Activated T-helper 9 cell treated with anti-CD3 and anti-CD28 coated beads, Interleukin-2, amount 50 U/mL, for 16 hours (primary cell): Measurements from ENCODE around the gene IGFBP6.

Source experiments
- DNase-seq: peaks from one replicate; pipeline ENCODE4 v3.0.0-alpha.2; 2020; ENCODE audit warnings: low read depth

The IGFBP6 gene

DNA sequence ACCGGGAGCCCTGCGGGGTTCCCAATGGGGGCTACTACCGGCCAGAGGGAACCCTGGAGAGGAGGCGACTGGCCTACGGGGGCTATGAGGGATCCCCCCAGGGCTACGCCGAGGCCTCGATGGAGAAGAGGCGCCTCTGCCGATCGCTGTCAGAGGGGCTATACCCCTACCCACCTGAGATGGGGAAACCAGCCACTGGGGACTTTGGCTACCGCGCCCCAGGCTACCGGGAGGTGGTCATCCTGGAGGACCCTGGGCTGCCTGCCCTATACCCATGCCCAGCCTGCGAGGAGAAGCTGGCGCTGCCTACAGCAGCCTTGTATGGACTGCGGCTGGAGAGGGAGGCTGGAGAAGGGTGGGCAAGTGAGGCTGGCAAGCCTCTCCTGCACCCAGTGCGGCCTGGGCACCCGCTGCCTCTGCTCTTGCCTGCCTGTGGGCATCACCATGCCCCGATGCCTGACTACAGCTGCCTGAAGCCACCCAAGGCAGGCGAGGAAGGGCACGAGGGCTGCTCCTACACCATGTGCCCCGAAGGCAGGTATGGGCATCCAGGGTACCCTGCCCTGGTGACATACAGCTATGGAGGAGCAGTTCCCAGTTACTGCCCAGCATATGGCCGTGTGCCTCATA, 37.9 kb upstream of the IGFBP6 start:
- no peak for DNase-seq

DNA sequence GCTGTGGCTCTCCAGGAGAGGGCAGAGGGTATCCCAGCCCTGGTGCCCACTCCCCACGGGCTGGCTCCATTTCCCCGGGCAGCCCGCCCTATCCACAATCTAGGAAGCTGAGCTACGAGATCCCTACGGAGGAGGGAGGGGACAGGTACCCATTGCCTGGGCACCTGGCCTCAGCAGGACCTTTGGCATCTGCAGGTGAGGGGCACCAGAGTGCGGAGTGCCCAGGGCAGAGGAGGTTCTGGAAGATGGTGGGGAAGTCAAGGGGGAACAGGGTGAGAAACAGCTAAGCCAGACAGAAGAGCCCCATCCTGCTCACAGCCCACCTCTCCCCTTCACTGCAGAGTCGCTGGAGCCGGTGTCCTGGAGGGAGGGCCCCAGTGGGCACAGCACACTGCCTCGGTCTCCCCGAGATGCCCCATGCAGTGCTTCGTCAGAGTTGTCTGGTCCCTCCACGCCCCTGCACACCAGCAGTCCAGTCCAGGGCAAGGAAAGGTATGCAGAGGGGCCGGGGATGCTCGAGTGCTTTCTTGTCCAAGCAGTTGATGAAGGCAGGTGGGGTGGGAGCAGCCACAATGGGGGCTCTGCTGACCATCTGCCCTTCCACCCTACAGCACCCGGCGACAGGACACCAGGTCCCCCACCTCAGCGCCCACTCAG, 37.3 kb upstream of the IGFBP6 start:
- no peak for DNase-seq

DNA sequence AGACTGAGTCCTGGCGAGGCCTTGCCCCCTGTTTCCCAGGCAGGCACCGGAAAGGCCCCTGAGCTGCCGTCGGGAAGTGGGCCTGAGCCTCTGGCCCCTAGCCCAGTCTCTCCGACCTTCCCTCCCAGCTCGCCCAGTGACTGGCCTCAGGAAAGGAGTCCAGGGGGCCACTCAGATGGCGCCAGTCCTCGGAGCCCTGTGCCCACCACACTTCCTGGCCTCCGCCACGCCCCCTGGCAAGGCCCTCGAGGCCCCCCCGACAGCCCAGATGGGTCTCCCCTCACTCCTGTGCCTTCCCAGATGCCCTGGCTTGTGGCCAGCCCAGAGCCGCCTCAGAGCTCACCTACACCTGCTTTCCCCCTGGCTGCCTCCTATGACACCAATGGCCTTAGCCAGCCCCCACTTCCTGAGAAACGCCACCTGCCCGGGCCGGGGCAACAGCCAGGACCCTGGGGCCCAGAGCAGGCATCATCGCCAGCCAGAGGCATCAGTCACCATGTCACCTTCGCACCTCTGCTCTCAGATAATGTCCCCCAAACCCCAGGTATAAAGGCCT, 36.7 kb upstream of the IGFBP6 start:
- DNase-seq: no peak

DNA sequence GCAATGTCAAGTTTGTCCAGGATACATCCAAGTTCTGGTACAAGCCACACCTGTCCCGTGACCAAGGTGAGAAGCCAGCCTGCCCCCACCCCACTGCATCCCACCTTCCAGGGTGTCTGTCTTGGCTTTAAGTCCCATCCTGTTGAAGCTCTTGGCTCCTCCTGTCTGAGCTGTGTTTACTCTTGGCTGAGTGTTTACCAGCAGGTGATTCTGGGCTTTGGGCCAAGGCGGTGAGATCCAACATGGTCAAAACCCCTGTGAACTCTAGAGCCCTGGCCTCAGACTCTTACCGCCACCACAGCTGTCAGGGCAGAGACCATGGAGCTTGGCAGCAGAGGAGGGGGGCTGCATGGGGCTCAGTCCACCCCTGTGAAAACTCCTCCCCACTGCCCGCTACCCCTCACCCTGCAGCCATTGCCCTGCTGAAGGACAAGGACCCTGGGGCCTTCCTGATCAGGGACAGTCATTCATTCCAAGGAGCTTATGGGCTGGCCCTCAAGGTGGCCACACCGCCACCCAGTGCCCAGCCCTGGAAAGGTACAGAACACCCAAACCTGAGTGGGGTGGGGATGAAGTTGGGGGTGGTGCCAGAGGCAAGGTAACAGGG, 36.0 kb upstream of the IGFBP6 start:
- no peak for DNase-seq

DNA sequence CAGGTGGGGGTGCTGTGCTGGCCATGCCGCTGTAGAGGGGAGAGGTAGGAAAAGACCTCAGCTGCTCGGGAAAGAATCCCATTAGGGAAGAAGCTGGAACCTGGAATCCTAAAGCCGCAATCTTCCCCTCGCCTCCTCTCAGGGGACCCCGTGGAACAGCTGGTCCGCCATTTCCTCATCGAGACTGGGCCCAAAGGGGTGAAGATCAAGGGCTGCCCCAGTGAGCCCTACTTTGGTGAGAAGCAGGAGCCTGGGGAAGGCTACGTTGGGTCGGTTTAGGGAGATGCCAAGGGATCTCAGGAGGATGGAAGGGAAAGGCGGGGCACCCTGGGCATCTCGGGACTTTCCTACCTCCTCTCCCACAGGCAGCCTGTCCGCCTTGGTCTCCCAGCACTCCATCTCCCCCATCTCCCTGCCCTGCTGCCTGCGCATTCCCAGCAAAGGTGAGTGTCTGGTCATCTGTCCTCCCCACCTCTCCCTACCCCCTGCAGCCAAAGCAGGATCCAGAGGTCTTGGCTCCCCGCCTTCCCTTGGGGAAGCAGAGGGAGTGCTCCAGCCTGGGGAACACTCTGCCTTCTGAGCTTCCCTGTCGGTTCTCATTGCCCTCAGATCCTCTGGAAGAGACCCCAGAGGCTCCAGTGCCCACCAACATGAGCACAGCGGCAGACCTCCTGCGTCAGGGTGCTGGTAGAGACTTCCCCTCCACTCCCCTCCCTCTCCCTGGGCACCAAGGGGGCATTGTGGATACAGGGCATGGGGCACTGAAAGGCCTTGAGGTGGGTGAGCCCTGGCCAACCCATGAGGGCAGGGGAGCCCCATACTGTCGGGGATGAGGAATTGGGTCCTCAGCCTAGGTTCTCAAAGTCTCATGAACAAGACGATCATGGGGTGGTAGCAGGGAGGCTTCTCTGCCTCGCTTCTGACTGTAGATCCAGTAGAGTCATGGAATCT, 35.2 kb upstream of the IGFBP6 start:
- DNase-seq: no peak

DNA sequence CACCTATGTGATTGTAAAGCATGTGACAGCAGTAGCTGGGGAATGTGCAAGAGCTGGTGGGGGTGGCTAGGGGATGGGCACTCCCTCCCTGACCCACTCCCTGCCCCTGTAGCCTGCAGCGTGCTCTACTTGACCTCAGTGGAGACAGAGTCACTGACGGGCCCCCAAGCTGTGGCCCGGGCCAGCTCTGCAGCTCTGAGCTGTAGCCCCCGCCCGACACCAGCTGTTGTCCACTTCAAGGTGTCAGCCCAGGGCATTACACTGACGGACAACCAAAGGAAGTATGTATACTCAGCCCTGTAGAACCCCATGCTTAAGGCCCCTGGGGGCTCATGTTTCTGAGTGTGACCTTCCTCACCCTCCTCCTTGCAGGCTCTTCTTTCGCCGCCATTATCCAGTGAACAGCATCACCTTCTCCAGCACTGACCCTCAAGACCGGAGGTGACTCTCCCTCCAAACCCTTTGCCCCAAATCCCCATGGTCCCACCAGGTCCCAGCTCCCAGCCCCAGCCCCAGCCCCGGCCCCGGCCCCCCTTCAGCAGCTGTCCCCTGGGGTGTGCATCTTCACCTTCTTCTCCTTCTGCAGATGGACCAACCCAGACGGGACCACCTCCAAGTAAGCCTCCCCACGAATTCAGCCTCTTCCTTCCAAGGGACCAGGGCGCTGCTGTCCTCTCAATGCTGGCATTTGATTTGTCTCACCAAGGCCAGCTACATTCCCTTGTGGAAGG, 34.3 kb upstream of the IGFBP6 start:
- DNase-seq: no peak

DNA sequence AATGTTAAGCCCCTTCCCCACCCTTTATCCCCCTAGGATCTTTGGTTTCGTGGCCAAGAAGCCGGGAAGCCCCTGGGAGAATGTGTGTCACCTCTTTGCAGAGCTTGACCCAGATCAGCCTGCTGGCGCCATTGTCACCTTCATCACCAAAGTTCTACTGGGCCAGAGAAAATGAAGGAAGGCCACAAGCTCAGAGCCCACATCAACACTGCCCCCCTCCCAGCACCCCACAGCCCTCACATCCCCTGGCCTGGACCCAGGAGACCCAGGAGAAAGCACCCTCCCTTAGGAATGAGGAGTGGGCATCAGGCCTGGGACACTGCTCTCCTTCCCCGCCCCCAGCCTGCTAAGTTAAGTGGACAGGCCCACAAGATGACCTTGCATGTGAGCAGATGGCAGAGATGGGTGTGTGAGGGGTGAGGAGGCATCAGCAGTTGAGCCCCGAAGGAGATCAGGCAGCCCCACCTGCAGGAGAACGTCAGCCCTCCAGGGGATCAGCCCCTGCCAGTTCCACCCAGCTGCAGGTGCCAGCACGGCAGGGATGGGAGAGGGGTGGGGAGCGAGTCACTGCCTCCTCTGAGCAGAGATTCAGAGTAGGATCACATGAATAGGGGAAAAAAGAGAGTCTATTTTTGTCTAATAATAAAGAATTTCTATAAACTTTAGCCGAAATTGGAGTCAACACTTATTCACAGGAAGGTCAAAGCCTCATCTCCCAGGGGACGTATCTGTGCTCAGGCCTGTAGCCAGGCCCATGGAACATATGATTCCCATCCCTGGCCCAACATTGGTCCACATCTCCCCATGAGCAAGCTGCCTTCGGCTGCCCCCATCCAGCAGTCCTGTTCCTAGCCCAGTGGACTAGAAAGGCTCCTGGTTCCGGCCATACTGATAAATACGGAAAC, 33.5 kb upstream of the IGFBP6 start:
- no peak for DNase-seq

DNA sequence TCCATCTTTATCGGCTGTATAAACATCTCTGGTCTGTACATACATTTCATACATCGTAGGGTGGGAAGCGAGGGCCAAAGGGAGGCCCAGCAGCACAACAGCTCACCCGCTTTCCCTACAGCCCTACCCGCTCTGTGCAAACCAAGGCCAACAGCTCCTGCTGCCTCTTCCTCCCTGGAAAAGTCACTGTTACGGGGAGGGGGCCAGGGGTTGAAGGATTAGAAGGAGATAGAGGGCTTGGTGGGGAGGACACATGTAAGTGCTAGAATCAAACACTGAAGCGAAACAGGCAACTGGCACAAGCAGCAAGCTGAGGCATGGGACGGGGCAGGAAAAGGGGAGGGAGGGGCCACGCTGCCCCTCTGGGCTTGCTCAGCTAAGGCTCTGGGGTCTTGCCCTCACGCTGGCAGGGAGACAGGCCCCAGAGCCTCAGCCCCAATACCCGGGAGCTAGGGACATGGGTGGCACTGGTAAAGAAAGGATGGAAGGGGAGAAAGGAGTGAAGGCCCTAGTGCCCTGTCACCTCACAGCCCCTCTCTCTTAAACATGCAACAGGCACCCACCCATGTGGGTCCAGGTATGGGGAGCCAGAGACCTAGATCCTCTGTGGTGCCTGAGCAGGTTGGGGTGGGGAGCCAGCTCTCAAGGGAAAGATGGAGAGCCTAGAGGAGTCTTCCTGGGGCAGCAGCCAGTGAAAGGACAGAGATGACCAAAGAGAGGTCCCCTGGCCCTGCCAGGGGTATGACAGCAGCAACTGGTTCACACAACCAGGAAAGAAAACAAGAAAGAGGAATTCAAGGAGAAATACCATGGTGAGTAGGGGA, 32.6 kb upstream of the IGFBP6 start:
- no peak for DNase-seq

DNA sequence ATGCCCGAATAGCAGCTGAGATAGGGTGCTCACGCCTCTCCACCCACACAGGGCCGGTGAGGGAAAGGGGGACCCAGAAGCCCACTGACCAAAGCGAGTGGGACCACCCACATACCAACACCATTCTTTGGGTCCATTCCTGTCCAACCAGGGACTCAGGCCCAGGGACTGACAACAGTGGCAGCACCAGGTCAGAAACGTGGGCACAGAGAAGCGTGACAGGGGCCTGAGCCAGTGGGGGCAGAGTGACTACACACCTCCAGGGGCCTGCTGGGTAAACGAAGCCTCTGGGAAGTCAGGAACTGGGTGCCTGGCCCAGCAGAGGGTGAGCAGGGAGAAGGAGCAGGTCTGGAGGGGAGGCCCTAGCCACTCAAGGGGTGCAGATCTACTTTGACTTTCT, 32.0 kb upstream of the IGFBP6 start:
- DNase-seq: no peak

DNA sequence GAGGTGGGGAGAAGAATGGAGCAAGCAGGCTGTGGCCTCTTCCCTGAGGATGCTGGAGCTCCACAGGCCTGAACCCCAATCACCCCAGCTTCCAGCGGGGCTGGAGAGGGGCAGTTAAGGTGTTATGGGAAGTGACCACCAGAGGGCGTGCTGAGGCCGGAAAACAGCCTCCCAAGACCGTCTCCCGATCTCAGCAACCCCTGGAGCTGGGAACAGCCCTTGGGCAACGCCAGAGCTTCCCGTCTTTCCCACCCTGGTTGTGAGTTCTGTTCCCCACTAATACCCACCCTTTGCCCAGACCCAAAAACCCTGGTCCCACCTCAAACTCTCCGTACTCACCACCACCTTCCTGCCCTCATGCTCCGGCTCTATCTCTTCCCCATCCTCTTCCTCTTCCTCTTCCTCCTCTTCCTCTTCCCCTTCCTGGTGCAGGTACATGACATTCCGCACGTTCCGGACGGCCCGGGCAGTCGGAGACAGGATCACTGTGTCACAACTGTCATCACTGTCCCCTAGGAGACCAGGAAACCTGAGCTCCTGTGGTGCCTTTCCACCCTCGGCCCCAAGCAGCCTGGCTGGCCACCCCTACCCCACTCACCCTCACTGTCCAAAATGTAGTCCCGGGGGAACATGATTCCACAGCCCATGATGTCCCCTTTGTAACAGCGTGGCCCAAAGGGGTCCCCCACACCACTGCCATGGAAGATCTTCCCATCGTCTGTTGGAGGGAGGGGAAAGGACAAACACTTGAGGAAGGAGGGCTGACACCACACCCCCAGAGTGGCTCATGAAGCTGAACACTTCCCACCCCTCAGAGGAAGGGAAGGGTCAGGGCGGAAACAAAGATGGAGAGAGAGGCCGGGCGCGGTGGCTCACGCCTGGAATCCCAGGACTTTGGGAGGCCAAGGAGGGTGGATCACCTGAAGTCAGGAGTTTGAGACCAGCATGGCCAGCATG, 31.2 kb upstream of the IGFBP6 start:
- peak; percentile 55 for DNase-seq

DNA sequence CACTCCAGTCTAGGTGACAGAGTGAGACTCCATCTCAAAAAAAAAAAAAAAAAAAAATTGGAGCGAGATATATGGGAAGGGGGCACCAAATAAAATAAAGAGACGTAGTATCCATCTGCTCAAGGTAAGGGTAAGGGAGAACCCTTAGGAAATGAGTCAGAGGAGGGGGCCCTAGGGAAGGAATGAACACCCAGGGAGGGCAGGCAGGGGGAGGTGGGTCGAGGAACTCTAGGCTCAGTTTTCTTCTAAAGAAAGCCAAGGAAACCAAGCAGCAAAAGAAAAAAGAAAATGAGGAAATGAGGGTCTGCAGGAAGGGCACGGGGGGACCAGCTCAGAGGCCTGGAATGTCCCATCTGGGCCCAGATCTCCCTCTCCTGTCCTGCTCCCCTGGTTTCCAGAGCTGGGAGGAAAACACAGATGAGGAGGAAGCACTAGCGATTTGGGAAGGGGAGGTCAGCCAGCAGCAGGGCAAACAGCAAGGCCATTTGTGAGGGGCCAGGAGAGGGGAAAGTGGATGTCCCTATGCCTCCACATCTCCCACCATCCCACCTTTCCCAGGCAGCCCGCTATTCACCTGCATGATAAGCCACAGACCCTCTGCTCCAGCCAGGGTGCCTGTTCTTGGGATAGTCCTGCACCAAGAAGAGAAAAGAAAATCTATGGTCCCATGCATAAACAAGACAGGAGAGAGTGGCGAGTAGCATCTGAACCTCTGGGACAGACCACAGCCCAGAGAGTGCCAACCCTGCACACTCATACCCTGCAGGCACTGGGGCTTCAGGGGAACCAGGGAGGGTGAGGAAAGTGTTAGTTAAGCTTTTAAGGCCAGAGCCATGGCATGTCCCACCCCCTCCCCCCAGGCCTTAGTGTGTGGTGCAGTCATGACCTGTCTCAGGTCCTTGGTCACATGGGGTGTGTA, 30.1 kb upstream of the IGFBP6 start:
- no peak for DNase-seq

DNA sequence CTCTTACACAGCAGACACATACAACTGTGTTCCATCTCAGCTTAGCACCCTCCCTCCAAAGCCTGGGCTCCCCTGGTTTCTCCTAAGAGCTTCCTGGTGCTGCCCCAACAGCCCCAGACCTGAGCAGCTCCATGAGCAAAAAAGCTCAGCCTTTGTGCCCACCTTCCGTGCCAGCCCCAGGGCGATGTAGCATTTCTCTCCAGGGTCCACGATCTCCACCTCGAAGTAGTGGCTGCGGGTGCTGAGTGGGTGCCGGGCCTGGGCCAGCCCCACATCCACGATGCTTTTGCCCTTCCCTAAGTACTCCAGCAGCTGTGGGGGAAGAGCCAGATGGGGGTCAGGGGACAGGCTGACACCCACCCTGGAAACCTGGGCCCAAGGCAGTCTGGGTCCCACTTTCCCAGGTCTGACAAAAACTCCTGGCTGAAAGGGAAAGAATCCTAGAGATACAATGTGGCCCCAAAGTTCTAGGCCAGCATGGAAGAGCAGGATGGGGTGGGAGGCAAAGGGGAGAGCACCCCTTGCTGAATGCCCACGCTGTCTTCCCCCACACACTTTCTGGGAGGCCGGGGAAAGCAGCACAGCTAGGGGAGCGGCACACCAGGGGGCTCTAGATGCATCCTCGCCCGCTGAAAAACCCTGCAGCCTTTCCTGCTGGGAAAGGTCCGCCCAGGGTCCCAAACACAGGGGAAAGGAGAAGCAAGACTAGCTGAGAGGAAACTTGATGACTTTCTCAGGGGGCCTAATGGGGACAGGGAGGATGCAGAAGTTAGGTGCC, 29.3 kb upstream of the IGFBP6 start:
- no peak for DNase-seq

DNA sequence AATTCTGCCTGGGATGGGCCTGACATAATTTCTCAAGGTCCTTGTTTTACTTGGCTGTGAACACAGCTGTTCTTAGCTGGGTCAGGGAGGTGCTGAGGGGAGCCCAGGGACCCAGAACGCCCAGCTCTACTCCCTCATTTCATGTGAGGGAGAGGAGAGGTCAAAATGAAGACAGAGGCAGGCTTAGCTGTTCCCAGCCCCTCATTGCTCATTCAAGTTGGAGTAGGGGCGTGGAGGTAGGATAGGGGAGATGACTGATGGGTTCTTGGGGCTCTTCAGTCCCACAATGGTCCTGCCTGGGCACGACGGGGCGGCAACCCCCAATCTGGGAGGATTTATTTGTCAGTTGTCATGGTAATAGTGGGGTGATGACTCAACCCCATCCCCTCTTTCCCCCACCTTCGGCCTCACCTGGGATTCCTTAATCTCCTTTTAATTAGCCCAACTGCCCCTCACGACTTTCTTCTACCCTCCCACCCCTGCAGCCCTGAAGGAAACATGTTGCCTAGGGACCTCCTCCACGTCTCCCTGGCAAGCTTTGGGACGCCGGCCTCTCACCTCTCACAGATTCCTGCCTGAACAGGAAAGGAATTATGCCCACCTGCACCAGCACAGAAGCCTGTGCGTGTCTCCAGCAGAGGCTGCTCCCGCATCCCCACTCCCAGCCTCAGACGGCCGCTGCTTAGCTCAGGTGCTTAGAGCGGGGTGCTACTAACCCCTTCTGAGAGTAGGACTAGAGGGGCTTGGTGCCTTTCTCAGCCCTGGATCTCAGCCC, 28.5 kb upstream of the IGFBP6 start:
- DNase-seq: no peak

DNA sequence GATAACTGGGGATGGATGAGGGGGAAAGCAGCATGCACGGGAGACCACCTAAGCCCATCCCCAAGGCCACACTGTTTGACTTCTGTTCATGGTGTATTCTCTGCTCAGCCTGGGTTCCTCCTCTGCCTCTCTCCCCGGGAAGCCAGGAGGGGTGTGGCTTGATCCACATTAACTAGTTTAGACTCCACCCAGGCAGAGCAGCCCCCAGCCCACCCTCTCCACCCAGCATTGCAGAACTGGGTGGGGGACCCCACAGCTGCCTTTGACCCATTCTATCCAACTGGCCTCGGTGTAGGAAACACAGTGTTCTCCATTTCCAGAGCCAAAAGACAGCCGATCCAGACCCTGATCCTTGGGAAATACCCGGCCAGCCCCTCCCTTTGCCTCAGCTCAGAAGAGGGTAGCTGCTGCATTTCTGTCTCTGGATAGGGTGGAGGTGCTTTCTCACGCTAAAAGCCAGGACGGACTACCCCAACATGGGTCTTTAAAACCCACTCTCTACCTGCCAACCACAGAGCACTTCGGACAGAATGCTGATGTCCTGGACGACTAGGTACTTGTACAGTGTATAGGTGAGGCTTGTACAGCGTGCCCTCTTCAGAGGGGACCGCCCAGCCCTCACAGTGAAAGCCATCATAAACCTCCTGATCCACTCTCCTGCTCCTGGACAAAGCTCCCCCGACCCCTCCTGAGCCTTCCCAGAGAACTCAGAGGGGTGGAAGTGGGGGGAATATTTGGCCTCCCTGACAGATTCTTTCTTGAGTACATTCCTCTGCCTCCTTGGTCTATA, 27.7 kb upstream of the IGFBP6 start:
- no peak for DNase-seq
